NCI-H446 treated with DMSO at 0.1 percent for 48 hours (cell line): ENCODE measurements around the gene SMARCC1.
"Not testable (repeated sequence)": the region's sequence is repeated elsewhere in the genome, so short reads cannot be mapped to it uniquely, and the experiment has no call there.

Experiments used
- DNase-seq: peaks from one replicate; lab custom pipeline; 2025; lab: John Stamatoyannopoulos, UW

The SMARCC1 gene

DNA sequence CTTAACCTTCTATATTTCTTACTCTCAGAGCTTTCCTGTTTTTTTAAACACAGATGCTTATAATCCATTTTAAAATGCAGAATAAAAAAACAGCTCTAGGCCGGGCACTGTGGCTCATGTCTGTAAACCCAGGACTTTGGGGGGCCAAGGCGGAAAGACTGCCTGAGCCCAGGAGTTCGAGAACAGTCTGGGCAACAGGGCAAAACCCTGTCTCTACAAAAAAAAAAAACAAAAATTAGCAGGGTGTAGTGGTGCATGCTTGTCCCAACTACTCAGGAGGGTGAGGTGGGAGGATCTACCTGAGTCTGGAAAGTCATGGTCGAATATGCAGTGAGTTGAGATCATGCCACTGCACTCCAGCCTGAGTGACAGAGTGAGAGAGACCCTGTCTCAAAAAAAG lies 15.5 kb downstream of the SMARCC1 start:
- DNase-seq, result no peak

DNA sequence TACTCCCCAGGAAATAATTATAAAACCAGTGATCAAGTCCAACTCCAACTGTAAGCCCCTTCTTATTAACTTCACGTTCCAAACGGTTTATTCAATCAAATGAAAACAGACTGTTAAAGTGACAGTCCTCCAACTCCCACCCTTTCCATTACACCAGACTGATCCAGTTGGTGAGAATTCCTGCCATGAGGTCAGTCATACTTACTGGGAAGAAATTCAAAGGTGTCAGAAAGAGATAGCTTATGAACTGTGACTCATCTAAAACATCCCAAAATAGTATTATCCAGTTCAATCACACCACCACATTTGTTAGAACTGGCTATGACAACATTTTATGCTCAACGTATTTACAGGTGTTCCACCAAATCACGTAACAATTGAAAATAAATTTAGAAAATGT lies 19.5 kb downstream of the SMARCC1 start:
- no peak for DNase-seq

DNA sequence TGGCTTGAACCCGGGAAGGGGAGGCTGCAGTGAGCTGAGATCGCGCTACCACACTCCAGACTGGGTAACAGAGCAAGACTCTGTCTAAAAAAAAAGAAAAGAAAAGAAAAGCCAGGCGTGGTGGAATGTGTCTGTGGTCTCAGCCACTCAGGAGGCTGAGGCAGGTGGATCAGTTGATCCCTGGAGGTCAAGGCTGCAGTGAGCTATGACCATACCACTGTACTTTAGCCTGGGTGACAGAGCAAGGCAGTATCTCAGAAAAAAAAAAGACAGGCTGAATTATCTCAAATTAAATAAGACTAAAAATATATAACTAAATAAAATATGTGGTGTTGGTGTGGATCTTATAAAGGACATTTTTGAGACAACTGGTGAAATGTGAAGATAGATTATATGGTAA lies 20.6 kb downstream of the SMARCC1 start:
- DNase-seq, result no peak

DNA sequence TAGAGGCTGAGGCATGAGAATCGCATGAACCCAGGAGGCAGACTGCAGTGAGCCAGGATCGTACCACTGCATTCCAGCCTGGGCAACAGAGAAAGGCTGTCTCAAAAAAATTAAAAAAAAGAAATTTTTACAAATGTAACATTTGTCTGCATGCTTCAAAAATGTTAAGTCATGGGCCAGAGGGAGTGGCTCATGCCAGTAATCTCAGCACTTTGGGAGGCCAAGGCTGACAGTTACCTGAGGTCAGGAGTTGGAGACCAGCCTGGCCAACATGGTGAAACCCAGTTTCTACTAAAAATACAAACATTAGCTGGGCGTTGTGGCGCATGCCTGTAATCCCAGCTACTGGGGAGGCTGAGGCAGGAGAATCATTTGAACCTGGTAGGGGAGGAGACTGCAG lies 21.5 kb downstream of the SMARCC1 start:
- not testable (repeated sequence) for DNase-seq

DNA sequence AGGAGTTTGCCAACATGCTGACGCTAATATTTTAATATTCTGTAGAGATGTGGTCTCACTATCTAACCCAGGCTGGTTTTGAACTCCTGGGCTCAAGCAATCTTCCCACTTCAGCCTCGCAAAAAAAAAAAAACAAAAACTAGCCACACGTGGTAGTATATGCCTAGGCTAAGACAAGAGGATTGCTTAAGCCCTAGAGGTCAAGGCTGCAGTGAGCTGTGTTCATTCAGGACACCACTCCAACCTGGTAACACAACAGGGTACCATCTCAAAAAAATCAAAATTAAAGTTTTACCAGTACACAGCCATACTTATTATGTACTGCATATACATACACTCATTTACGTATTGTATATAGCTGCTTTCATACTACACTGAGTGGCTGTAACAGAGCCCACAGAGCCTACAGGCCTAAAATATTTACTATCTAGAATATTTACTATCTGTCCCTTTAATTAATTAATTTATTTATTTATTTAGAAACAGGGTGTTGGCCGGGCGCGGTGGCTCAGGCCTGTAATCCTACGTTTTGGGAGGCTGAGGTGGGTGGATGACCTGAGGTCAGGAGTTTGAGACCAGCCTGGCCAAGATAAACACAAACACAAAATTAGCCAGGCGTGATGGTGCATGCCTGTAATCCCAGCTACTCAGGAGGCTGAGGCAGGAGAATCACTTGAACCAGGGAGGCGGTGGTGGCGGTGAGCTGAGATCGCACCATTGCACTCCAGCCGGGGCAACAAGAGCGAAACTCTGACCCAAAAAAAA lies 23.2 kb downstream of the SMARCC1 start:
- no peak for DNase-seq

DNA sequence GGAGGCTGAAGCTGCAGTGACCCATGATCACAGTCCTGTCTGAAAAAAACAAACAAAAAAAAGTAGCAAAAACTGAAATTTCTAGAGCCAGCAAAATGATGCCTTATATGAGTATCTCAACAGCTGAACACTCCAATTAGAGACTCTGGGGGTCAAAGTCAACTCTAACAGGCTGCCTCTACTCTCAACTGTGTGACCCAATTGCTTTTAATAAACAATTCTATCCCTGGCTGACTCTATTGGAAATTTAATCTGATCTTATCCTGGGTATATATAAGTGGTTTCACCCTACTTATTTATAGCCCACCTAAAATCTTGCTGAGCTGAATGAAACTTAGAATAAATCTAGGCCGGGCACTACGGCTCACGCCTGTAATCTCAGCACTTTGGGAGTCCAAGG lies 29.0 kb downstream of the SMARCC1 start:
- no peak for DNase-seq

DNA sequence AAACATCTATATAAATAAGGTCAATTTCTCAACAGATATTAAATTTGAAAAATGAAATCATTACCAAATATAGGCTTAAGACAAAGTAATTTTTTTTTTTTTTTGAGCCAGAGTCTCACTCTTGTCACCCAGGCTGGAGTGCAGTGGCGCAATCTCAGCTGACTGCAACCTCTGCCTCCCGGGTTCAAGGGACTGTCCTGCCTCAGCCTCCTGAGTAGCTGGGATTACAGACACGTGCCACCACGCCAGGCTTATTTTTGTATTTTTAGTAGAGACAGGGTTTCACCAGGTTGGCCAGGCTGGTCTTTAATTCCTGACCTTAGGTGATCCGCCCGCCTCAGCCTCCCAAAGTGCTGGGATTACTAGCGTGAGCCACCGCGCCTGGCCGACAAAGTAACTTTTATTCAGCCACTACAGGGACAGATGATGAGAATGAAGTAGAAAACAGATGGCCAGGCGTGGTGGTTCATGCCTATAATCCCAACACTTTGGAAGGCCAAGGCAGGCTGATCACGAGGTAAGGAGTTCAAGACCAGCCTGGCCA lies 30.8 kb downstream of the SMARCC1 start:
- not testable (repeated sequence) for DNase-seq

DNA sequence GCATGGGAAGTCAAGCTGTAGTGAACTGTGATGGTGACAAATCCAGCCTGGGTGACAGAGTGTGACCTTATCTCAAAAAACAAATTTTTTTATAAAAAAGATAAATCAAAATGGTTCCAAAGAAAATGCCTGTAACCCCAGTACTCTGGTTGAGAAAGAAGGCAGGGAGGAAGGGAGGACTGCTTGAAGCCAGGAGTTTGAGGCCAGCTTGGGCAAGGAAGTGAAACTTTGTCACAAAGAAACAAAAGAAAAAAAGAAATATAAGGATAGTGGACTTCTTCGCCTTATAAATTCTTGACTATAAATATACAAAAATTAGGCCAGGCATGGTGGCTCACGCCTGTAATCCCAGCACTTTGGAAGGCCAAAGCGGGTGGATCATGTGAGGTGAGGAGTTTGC lies 34.1 kb downstream of the SMARCC1 start:
- no peak for DNase-seq

DNA sequence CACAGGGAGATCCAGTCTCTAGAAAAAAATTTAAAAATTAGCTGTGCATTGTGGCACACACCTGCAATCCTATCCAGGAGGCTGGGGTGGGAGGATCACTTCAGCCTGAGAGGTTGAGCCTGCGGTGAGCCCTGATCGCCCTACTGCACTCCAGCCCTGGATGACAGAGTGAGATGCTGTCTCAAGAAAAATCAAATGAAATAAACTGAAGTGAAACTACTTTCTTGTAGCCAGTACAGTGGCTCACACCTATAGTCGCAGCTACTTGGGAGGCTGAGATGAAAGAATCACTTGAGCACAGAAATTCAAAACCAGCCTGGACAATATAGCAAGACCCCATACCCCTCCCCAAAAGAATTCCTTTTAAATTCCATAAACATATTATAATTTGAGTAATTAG lies 35.4 kb downstream of the SMARCC1 start:
- DNase-seq, result no peak

DNA sequence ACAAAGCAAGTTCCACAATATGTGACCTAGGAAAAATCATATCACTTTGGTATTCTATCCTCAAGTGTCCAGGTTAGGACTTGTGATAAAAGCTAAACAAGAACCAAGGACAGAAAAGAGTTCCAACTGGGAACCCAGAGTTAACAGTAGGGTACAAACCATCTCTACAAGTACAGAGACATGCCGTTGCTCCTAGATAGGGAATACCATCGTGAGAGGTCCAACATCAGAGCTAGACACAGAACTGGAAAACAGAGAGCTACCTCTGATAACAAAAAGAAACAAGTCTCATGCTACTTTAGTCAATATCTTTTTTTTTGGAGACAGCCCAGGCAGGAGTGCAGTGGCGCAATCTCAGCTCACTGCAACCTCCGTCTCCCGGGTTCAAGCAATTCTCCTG lies 37.8 kb downstream of the SMARCC1 start:
- no peak for DNase-seq

DNA sequence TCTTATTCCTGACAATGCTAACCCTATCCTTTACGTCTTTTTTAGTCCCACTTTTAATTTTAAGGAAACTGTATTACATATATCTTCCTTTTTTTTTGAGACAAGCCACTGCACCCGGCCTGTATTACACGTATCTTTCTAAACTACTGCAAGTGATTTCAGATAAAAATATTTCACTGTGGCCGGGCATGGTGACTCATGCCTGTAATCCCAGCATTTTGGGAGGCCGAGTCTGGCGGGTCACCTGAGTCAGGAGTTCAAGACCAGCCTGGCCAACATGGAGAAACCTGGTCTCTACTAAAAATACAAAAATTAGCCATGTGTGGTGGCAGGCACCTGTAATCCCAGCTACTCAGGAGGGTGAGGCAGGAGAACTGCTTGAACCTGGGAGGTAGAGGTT lies 38.3 kb downstream of the SMARCC1 start:
- DNase-seq, result not testable (repeated sequence)

DNA sequence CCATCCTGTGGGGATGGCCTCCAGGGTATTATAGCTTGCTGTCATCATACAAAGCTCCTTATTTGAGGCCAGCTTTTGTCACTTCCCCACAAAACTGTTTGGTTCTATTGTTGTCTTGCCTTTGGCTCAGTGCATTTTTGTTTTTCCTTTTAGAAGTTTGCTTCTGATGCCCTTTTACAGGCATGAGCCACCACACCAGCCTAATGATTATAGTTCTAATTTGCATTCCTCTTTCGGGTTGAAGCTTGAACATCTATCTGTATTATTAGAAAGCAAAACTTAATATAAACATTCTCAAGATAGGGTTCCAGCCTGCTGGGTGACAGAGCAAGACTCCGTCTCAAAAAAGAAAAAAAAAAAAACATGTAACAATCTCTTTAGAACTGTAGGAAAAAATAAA lies 39.8 kb downstream of the SMARCC1 start:
- DNase-seq, result no peak

DNA sequence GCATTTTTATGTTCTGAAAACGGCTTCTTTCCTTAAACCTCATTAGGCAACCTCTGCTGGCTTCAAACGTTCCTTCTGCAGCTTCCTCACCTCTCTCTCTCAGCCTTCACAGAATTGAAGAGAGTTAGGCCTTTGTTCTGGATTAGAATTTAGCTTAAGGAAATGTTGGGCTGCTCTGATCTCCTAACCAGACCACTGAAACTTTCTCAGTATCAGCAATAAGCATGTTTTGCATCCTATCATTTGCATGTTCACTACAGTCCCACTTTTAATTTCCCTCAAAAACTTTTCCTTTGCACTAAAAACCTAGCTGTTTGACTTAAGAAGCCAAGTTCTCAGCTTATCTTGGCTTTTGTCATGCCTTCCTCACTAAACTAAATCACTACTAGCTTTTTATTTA lies 49.5 kb downstream of the SMARCC1 start:
- no peak for DNase-seq

DNA sequence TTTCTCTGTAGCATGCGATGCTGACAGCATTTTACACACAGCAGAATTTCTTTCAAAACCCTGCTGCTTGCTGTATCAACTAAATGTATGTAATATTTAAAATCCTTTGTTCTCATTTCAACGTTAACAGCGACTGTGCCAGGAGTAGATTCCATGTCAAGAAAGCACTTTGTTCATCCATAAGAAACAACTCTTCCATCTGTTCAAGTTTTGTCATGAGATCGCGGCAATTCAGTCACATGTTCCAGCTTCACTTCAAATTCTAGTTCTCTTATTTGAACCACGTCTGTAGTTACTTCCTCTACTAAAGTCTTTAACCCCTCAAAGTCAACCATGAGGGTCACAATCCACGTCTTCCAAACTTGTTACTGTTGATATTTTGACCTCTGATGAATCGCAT lies 50.6 kb downstream of the SMARCC1 start:
- DNase-seq, result no peak

DNA sequence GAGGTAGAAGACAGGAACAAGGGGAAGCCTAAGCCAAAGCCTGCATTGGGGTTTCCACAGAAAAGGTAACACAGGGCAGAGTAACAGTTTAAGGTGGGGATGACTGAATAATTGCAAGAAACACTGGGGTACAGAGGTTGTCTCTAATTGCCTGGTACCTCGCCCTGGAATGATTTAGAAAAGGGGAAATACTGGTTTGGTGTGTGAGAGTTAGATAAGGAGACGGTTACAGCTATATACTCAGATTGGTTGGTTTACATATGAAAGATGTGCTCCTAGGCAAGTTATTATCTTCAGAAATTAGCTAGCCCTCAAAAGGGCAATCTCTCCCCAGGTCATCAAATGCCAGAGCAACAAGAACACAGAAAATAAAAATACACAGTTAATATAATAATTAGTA lies 58.8 kb downstream of the SMARCC1 start:
- DNase-seq, result no peak

DNA sequence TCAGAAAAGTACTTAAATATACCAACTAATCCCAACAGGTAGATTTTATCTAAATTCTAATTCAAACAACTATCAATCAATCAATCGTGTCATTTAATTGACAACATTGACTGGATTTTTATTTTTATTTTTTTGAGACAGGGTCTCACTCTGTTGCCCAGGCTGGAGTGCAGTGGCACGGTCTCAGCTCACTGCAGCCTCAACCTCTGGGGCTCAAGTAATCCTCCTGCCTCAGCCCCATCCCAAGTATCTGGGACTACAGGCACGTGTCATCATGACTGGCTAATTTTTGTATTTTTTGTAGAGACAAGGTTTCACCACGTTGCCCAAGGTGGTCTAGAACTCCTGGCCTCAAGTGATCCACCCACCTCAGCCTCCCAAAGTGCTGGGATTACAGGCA lies 64.2 kb downstream of the SMARCC1 start:
- DNase-seq, result not testable (repeated sequence)

DNA sequence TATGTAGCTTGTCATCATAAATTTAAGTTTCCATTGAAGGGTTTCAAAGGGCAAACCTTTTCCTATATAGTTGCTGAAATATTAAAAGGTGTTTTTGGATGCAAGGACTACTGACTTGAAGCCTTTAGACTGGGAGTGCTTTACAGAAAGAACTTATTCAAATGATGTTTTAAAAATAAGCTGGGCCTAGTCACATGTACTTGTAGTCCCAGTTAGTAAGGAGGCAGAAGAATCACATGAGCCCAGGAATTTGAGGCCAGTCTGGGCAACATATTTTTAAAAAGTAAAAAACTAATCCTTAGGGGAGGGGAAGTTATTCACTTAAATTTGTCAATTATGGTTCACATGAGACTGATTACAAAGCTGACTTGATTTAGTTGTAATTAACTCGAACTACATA lies 65.0 kb downstream of the SMARCC1 start:
- DNase-seq, result no peak

DNA sequence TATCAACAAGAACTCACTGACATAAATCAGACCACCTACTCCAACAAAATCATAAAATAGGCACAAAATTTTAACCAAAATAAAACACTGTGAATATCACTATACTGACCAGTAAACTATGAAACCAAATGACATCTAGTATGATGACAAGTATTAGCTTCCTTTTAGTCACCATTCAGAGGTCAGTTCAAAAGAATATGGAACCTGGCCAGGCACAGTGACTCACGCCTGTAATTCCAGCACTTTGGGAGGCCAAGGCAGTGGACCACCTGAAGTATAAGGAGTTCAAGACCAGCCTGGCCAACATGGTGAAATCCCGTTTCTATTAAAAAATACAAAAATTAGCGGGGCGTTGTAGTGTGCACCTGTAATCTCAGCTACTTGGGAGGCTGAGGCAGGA lies 65.8 kb downstream of the SMARCC1 start:
- no peak for DNase-seq

DNA sequence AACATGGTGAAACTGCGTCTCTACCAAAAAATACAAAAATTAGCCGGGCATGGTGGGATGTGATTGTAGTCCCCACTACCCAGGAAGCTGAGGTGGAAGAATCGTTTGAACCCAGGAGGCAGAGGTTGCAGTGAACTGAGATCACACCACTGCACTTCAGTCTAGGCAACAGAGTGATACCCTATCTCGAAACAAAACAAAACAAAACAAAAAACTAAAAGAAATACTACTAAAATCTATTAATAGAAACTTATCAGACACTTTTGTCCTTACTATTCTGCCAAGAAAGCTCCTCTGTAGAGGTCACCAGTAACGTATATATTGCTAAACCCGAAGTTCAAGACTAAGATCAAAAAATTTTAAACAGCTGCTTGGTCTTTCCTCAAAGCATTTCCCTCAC lies 67.1 kb downstream of the SMARCC1 start:
- DNase-seq, result no peak

DNA sequence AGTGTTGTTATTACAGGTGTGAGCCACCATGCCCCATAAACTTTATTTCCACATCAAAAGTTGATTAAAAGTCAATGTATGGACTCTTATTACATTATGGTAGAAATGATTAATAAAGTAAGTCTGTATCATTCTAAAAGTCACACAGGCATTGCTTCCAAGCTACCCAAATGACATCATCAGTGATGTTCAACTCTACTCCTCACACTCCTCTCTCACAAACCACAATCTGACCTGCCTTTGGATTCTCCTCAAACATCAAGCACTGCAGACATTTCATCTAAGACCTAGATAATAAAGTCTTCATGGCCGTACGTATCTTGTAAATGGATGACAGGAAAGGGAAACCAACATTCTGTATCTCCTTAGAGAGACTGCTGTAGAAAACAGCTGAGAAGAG lies 68.0 kb downstream of the SMARCC1 start:
- DNase-seq, result no peak

DNA sequence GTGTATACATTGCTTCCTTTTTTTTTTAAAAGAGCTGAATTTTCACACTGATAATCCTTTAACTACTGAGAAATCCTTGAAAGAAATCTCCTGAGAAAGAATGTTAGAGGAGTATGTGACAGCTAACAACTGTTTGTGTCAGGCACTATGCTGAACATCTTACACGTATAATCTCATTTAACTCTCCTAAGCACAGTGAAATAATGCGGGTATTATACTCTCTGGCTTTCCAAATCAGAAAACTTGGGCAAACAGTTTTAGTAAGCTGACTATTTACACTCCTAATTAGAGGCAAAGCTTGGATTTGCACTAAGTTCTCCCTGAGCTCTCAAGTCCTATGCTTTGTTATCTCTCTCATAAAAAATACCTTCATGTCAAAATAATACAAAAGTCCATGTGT lies 69.3 kb downstream of the SMARCC1 start:
- no peak for DNase-seq

DNA sequence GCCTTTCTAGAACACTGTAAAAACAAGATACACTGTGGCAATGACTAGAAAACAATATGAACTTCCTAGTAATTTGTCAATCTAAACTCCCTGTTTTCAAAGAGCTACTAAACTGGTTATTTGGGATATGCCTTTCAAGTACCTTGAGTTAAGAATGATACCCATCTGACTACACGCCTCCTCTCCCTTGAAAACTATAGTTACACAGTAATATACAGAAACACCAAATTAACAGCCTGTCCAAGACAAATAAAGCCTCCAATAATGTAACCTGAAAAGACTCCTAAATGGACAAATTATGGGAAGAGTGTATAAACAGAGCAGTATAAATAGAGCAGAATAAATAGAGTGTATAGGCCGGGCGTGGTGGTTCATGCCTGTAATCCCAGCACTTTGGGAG lies 70.1 kb downstream of the SMARCC1 start:
- no peak for DNase-seq

DNA sequence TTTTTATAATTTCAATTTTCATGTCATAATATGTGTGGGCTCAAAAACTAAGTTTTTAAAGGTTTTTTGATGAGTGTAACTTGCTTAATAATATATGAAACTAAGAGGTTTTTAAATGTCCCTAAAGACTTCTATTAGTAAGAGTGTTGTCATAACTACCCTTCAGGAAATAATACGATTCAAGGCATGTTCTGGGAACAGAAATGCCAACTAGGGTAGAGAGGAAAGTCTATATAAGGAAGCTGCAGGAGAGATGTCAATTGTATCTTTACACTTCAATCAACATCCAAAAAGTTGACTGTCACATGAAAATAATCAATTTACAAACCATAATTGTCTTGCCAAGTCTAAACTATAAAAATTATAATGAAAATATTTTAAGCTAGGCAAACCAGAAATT lies 76.3 kb downstream of the SMARCC1 start:
- no peak for DNase-seq

DNA sequence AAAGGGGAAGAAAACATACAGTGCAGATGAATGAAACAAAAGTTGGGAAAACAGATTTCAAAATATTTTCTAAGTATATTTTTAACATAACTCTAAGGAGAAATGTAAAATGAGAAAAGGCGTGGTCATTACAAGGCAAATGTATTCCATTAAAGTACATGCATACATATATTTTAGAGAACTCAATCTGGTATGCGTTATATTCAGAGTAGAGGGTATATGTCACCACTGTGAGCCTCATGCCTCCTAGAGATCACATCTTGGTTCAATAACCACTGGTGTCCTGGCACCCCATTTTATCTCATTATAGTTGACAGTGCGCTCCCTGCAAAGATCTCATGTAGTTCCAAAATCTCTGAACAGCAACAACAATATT lies 77.5 kb downstream of the SMARCC1 start:
- DNase-seq, result no peak
